ENCODE data around the gene ARHGEF19. TPM values are rescaled to one million over a fixed set of nuclear protein-coding genes. Genes with fewer than 3 reads are reported as not detected.

ARHGEF19 gene
- total RNA-seq, 1 experiment from 2014 or later = 21.1 TPM

GRCh38 chr1:16184557-16185303 is 27.7 kb downstream of the ARHGEF19 start:
- Histone ChIP-seq H3K4me2 (ENCODE audit: insufficient read depth, insufficient read length, low read length) (no peak overlapping the region), H3K23ac (ENCODE audit: insufficient read length, low read depth, low read length) (no peak overlapping the region), H3K4me1 (ENCODE audit: insufficient read depth, low read length) (no peaks in the 10 kb centered on the region), H2BK120ac (ENCODE audit: low read depth, low read length, poor library complexity, severe bottlenecking) (no peak overlapping the region), H2BK20ac (ENCODE audit: low read depth, low read length, poor library complexity, severe bottlenecking) (no peak overlapping the region), H2BK5ac (ENCODE audit: insufficient read length, low read length) (no peak overlapping the region), H3K4ac (ENCODE audit: low read depth, low read length) (no peak overlapping the region), H3K23me2 (ENCODE audit: insufficient read length, low read depth, low read length, poor library complexity, severe bottlenecking) (no peaks in the 10 kb centered on the region), H4K91ac (ENCODE audit: insufficient read length, low read depth, low read length) (no peak overlapping the region), H3K27me3 (ENCODE audit: insufficient read depth, low read length) (no peaks in the 10 kb centered on the region), H3K18ac (ENCODE audit: insufficient read length, low read depth, low read length) (peak overlapping the region; percentile 32), H4K5ac (ENCODE audit: insufficient read length, low read depth, low read length) (no peak overlapping the region), H3K14ac (ENCODE audit: insufficient read depth, low read length) (no peak overlapping the region), H3K79me2 (ENCODE audit: insufficient read depth, low read length) (no peaks in the 10 kb centered on the region), H2AFZ (ENCODE audit: low read length) (no peak overlapping the region), H3K56ac (ENCODE audit: insufficient read length, low read depth, low read length) (no peak overlapping the region), H3K79me1 (ENCODE audit: insufficient read depth, low read depth, low read length, poor library complexity, severe bottlenecking) (no peaks in the 10 kb centered on the region), H2AK5ac (ENCODE audit: insufficient read length, low read length) (no peak overlapping the region), H3K27ac (ENCODE audit: insufficient read length, low read depth, low read length) (no peak overlapping the region), H3K9ac (ENCODE audit: extremely low read depth, insufficient read length, low read length) (no peak overlapping the region), H4K20me1 (ENCODE audit: control insufficient read depth, insufficient read depth, insufficient read length) (no peaks in the 10 kb centered on the region), H4K8ac (replicated peaks; ENCODE audit: insufficient read length, low read depth, low read length) (no peak overlapping the region), H3T11ph (ENCODE audit: low read length) (no peak overlapping the region), H2BK15ac (ENCODE audit: low read depth, low read length) (no peak overlapping the region), H2BK12ac (ENCODE audit: insufficient read length, low read depth, low read length) (no peak overlapping the region), H3K9me3 (ENCODE audit: control insufficient read depth, low read depth, low read length) (no peaks in the 10 kb centered on the region)
- DNase-seq = no peak
- TF ChIP-seq, protein P1, sequence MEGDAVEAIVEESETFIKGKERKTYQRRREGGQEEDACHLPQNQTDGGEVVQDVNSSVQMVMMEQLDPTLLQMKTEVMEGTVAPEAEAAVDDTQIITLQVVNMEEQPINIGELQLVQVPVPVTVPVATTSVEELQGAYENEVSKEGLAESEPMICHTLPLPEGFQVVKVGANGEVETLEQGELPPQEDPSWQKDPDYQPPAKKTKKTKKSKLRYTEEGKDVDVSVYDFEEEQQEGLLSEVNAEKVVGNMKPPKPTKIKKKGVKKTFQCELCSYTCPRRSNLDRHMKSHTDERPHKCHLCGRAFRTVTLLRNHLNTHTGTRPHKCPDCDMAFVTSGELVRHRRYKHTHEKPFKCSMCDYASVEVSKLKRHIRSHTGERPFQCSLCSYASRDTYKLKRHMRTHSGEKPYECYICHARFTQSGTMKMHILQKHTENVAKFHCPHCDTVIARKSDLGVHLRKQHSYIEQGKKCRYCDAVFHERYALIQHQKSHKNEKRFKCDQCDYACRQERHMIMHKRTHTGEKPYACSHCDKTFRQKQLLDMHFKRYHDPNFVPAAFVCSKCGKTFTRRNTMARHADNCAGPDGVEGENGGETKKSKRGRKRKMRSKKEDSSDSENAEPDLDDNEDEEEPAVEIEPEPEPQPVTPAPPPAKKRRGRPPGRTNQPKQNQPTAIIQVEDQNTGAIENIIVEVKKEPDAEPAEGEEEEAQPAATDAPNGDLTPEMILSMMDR (conservative IDR thresholded peaks at IDR 0.05) = no peak
- peak overlapping the region in 2 of 3 experiments; percentile 49 to 63; a peak in 1 of 7 replicates for H3K27ac Mint-ChIP-seq
- H3K36me3 Mint-ChIP-seq (ENCODE audit: insufficient read depth in 1 of 3, low read depth in 3 of 3) = no peaks in the 10 kb centered on the region
- peaks cover 8% of the 10 kb centered on the region; the same call in 1 of the 2 replicates for H3K27me3 Mint-ChIP-seq (ENCODE audit: low read depth)
- H3K9me3 Mint-ChIP-seq = no peaks in the 10 kb centered on the region
- H3K4me3 Mint-ChIP-seq = no peak overlapping the region
- WGBS (ENCODE audit: extremely low coverage, insufficient read length, low lambda C conversion rate) = no CpG with 5 or more reads among the region's 10 CpGs
- peaks cover 12 to 15% of the 10 kb centered on the region in 2 experiments for H3K4me1 Mint-ChIP-seq
